ENCODE measurements around the gene ANKRA2. TPM values are rescaled to one million over a fixed set of nuclear protein-coding genes. Genes with fewer than 3 reads are reported as not detected.
A peak's percentile ranks its signal among the peaks of the same experiment; 100 is the strongest.

The ANKRA2 gene
- 14.8 TPM for polyA plus RNA-seq (2013, experiment 1 of 2; ENCODE audit: insufficient read length)
- polyA plus RNA-seq (2013, experiment 2 of 2; ENCODE audit: insufficient read length), result 17.9 TPM

- DNase-seq, result peak; percentile 99
Observed at GRCh38 chr5:73565139-73565968, at the start of gene ANKRA2, which contains the start of gene UTP15. ANKRA2 (minus strand) TSS chr5:73565639; CDS start chr5:73562881, 2,758 bp downstream. UTP15 (plus strand) TSS chr5:73565743; CDS start chr5:73567345, 1,602 bp downstream.

GRCh38 chr5:73615085-73615484 is 49.6 kb upstream of the ANKRA2 start:
- DNase-seq, result no peak

GRCh38 chr5:73612799-73613198 is 47.4 kb upstream of the ANKRA2 start:
- no peak for DNase-seq

GRCh38 chr5:73607228-73607627 is 41.8 kb upstream of the ANKRA2 start:
- no peak for DNase-seq

- no peak for DNase-seq
Observed at GRCh38 chr5:73606206-73606753, 40.8 kb upstream of the ANKRA2 start.

GRCh38 chr5:73605223-73606087 is 40.0 kb upstream of the ANKRA2 start:
- no peak for DNase-seq

- DNase-seq, result no peak
Observed at GRCh38 chr5:73603998-73604397, 38.6 kb upstream of the ANKRA2 start.

GRCh38 chr5:73599380-73599779 is 33.9 kb upstream of the ANKRA2 start:
- DNase-seq, result no peak

GRCh38 chr5:73596705-73597328 is 31.4 kb upstream of the ANKRA2 start:
- DNase-seq, result peak; percentile 27

GRCh38 chr5:73592551-73592950 is 27.1 kb upstream of the ANKRA2 start:
- peak; percentile 68 for DNase-seq

GRCh38 chr5:73591698-73592501 is 26.5 kb upstream of the ANKRA2 start:
- DNase-seq, result peak; percentile 56

GRCh38 chr5:73591102-73591695 is 25.8 kb upstream of the ANKRA2 start:
- peak; percentile 85 for DNase-seq

GRCh38 chr5:73587923-73588322 is 22.5 kb upstream of the ANKRA2 start:
- no peak for DNase-seq

GRCh38 chr5:73582285-73583145 is 17.1 kb upstream of the ANKRA2 start:
- no peak for DNase-seq

- DNase-seq, result no peak
Observed at GRCh38 chr5:73565969-73566547, 619 bp upstream of the ANKRA2 start.

- no peak for DNase-seq
Observed at GRCh38 chr5:73564675-73565074, 764 bp downstream of the ANKRA2 start.

GRCh38 chr5:73564018-73564417 is 1.4 kb downstream of the ANKRA2 start:
- DNase-seq, result no peak

- no peak for DNase-seq
Observed at GRCh38 chr5:73558950-73559349, 6.5 kb downstream of the ANKRA2 start.

- no peak for DNase-seq
Observed at GRCh38 chr5:73552642-73553041, 12.8 kb downstream of the ANKRA2 start.

GRCh38 chr5:73550016-73550415 is 15.4 kb downstream of the ANKRA2 start:
- no peak for DNase-seq

All from fibroblast of skin of scalp (primary cell).